GM21576 (cell line): ENCODE results near the gene HBB.
"Not testable (repeated sequence)": the region's sequence is repeated elsewhere in the genome, so short reads cannot be mapped to it uniquely, and the experiment has no call there.

Source experiments
- ATAC-seq: cut with Tn5 transposase; IDR thresholded peaks from one replicate; pipeline ENCODE4 v1.9.1; 2021; ENCODE audit warnings: mild to moderate bottlenecking, moderate library complexity; ENCODE audit not compliant: unreplicated experiment

Gene HBB

GRCh38 chr11:5248498-5248897 lies 21.6 kb upstream of the HBB start:
- ATAC-seq, result not testable (repeated sequence)

DNA sequence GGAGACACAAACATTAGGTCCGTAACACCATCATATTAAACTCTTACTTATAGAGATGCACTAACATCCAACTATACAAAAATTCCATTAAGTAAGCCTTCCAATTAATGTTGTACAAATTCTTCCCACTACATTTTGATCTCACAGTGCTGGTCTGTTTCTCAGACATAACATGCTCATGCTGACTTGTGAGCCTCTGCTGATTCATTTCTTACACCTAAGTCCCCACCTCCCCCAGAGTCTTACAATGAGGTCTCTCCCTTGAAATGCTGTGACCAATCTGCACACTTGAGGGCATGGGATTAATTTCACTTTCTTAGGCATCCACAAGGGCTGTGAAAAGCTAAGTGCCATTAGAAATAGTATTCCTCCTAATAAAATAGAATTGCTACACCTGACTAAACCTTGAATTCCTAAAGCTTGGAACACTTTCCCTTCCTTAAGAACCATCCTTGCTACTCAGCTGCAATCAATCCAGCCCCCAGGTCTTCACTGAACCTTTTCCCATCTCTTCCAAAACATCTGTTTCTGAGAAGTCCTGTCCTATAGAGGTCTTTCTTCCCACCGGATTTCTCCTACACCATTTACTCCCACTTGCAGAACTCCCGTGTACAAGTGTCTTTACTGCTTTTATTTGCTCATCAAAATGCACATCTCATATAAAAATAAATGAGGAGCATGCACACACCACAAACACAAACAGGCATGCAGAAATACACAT lies 20.8 kb upstream of the HBB start:
- ATAC-seq, result no peak

DNA sequence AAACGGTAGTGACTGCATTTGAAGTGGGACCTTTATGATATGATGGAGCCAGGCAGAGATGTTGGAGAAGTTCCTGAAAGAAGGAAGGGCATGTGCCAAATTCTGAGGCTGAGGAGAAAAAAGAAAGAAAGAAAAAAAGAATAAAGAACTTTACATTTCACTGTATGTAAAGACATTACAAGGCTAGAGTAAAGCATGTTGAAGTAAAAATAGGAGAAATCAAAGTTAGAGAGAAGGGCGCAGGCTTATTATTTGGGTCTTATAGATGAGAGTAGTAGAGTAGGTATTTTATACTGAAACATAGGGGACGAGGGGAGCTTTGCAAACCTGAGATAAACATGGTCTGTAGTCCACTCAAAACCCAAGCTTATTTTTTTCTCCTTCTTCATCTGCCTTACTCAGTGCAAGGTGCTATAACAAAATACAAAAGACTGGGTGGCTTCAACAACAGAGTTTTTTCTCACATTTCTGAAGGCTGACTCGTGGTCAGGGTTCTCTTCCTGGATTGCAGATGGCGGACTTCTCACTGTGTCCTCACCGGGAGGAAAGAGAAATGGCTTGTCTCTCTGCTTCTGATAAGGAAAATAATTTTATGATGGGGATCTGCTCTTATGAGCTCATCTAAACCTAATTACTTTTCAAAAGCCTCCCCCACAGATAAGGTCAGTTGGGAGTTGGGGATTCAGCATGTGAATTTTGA lies 20.1 kb upstream of the HBB start:
- ATAC-seq, result no peak

GRCh38 chr11:5245155-5245554 lies 18.3 kb upstream of the HBB start:
- ATAC-seq, result no peak

GRCh38 chr11:5243816-5244180 lies 16.9 kb upstream of the HBB start:
- no peak for ATAC-seq

- peak; percentile 50 for ATAC-seq
Measured at GRCh38 chr11:5242933-5243815, 16.3 kb upstream of the HBB start.

- no peak for ATAC-seq
Measured at GRCh38 chr11:5242208-5242607, 15.3 kb upstream of the HBB start.

GRCh38 chr11:5241458-5241857 lies 14.6 kb upstream of the HBB start:
- ATAC-seq, result no peak

- no peak for ATAC-seq
Measured at GRCh38 chr11:5240458-5240857, 13.6 kb upstream of the HBB start.

DNA sequence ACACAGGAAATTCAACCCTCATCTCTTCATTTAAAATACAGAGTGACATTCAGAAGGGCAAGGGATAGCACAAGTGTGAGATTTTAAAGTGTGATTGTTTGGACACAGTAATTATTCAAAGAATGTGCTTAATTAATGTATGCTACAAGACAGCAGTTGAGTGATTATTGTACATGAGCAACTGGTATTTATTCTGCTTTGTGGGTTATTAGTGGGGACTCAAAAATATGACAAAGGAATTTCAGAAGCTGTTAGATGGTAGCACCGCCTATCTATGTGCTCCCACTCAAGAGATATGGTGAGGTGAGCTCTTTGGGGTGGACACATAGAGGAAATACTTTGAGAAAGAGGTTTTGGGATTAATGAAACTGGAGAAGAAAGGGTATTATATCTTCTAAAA lies 13.2 kb upstream of the HBB start:
- ATAC-seq, result no peak

- no peak for ATAC-seq
Measured at GRCh38 chr11:5239046-5239445, 12.2 kb upstream of the HBB start.

GRCh38 chr11:5238486-5238885 lies 11.6 kb upstream of the HBB start:
- ATAC-seq, result no peak

DNA sequence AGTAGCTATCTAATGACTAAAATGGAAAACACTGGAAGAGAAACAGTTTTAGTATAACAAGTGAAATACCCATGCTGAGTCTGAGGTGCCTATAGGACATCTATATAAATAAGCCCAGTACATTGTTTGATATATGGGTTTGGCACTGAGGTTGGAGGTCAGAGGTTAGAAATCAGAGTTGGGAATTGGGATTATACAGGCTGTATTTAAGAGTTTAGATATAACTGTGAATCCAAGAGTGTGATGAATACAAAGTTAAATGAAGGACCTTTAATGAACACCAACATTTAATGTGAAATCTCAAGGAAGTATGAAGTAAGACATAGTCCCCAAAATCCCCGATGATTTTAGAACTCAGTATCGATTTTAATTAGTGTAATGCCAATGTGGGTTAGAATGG lies 10.5 kb upstream of the HBB start:
- no peak for ATAC-seq

- ATAC-seq, result no peak
Measured at GRCh38 chr11:5235364-5236095, 8.7 kb upstream of the HBB start.

DNA sequence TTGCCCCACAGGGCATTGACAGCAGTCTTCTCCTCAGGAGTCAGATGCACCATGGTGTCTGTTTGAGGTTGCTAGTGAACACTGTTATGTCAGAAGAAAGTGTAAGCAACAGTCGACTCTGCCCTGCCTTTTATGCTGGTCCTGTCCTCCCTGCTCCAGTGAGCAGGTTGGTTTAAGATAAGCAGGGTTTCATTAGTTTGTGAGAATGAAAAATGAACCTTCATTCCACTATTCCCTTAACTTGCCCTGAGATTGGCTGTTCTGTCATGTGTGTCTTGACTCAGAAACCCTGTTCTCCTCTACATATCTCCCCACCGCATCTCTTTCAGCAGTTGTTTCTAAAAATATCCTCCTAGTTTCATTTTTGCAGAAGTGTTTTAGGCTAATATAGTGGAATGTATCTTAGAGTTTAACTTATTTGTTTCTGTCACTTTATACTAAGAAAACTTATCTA lies 7.5 kb upstream of the HBB start, which contains the start of gene HBD:
HBD (minus strand) TSS at position 103 of the 454 bp plus-strand sequence; CDS start at position 53, 50 bp downstream.
- ATAC-seq, result peak; percentile 74

DNA sequence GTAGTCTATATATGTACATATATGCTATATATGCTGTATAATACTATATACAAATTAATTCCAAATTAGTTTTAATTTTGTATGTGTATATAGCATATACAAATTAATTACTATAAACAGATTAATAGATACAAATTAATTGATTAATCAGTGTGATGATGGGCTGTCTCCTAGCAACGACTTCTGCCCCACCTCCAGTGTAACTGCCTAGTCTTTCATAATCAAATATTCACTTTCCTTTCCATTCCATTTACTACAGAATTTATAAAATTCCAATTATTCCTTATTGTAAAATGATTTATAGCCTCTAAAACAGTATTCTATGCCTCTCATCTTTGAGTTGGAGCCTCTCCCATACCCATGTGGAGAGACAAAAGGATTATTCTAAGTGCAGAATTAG lies 6.4 kb upstream of the HBB start:
- no peak for ATAC-seq

- no peak for ATAC-seq
Measured at GRCh38 chr11:5232821-5233220, 6.0 kb upstream of the HBB start.

GRCh38 chr11:5232176-5232575 lies 5.3 kb upstream of the HBB start:
- ATAC-seq, result no peak

- ATAC-seq, result no peak
Measured at GRCh38 chr11:5231111-5231510, 4.2 kb upstream of the HBB start.

DNA sequence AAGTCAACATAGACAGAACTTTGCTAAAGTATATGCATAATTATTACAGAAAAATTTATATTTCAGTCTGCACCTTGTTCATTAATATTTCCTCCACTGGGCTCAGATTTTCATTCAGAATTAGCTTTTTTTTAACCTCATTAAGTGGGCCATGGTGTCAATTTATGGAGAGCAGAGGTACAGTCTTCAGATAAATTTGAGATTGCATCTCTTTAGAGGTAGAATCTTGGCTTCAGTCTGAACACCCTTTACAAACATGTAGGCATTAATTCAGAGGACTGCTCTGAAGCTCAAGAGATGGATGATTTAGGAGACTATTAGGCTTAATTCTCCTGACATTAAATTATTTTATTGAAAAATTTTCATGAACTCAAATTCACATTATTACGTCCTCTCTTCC lies 3.4 kb upstream of the HBB start:
- ATAC-seq, result no peak

- no peak for ATAC-seq
Measured at GRCh38 chr11:5229796-5230195, 2.9 kb upstream of the HBB start.
